LNCAP (cell line): ENCODE data around the gene FOXP1.

Source experiments
- CTCF ChIP-seq: fragments of 450-650 bp; IDR thresholded peaks from 2 replicates; pipeline ENCODE4 v1.5.1; 2017; ENCODE audit warnings: mild to moderate bottlenecking

FOXP1 gene

GRCh38 chr3:71355862-71356261 is 227.7 kb downstream of the FOXP1 start:
- TF ChIP-seq CTCF, result no peak

GRCh38 chr3:71355037-71355436 is 228.5 kb downstream of the FOXP1 start:
- no peak for TF ChIP-seq CTCF

GRCh38 chr3:71351403-71352149 is 232.0 kb downstream of the FOXP1 start:
- TF ChIP-seq CTCF, result no peak

GRCh38 chr3:71350998-71351397 is 232.5 kb downstream of the FOXP1 start:
- no peak for TF ChIP-seq CTCF

GRCh38 chr3:71348831-71349230 is 234.7 kb downstream of the FOXP1 start:
- TF ChIP-seq CTCF, result no peak

- TF ChIP-seq CTCF, result no peak
Observed at GRCh38 chr3:71348001-71348632, 235.4 kb downstream of the FOXP1 start.

- TF ChIP-seq CTCF, result no peak
Observed at GRCh38 chr3:71346061-71346460, 237.5 kb downstream of the FOXP1 start.
